ENCODE results near the gene HMCN2.

DNA sequence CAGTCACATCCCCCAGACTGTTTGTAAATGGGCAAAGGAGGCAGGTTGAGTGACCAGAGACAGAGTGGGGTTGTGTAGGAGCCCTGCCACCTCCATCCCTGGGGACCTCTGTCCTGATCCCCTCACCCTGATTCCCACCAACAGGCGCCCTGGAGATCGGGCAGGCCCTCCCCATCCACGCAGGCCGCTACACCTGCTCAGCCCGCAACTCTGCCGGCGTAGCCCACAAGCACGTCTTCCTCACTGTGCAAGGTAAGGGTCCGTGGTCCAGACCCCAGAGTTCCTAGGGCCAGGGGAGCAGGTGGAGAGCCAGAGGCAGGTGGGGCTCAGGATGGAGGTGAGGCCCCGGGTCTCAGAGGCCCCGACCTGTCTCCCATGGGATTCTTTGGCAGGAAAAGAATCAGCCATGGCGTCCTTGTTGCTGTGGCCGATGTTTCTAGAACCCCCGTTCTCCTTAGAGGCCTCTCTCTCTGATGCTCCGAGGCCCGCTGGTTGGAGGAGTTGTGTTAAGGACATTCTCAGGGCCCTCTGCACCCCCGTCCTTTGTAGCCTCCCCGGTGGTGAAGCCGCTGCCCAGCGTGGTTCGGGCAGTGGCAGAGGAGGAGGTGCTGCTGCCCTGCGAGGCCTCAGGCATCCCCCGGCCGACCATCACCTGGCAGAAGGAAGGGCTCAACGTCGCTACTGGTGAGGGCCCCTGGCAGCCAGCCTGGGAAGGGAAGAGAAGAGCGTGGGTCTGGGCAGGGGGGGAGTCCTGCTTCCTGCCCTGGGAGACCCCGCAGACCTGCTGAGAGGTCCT, 137.3 kb downstream of the HMCN2 start:
- TF ChIP-seq, protein P1, sequence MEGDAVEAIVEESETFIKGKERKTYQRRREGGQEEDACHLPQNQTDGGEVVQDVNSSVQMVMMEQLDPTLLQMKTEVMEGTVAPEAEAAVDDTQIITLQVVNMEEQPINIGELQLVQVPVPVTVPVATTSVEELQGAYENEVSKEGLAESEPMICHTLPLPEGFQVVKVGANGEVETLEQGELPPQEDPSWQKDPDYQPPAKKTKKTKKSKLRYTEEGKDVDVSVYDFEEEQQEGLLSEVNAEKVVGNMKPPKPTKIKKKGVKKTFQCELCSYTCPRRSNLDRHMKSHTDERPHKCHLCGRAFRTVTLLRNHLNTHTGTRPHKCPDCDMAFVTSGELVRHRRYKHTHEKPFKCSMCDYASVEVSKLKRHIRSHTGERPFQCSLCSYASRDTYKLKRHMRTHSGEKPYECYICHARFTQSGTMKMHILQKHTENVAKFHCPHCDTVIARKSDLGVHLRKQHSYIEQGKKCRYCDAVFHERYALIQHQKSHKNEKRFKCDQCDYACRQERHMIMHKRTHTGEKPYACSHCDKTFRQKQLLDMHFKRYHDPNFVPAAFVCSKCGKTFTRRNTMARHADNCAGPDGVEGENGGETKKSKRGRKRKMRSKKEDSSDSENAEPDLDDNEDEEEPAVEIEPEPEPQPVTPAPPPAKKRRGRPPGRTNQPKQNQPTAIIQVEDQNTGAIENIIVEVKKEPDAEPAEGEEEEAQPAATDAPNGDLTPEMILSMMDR (IDR thresholded peaks at IDR 0.05) = no peak
- TF ChIP-seq ZFX (IDR thresholded peaks at IDR 0.05; ENCODE audit: borderline replicate concordance) = no peak

All from 22Rv1 (cell line).